NCI-H2196 (cell line): Measurements from ENCODE around the gene PPP2R3A.

Source experiments
- DNase-seq: peaks from one replicate; lab custom pipeline; 2025; ENCODE audit not compliant: unreplicated experiment; lab: John Stamatoyannopoulos, UW

PPP2R3A gene

DNA sequence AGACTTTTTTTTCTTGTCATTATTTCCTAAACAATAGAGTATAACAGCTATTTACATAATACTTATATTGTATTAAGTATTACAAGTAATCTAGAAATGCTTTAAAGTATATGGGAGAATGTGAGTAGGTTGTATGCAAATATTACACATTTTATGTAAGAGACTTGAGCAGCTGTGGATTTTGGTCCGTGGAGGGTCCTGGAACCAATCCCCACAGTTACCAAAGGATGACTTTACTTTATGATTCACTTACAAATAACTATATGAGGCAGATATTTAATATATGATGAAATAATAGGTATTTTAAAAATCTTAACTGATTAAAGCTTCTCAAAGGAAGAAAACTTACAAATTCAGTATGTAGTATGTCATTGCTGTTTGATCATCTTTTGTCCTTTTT is 56.3 kb downstream of the PPP2R3A start:
- DNase-seq, result no peak

DNA sequence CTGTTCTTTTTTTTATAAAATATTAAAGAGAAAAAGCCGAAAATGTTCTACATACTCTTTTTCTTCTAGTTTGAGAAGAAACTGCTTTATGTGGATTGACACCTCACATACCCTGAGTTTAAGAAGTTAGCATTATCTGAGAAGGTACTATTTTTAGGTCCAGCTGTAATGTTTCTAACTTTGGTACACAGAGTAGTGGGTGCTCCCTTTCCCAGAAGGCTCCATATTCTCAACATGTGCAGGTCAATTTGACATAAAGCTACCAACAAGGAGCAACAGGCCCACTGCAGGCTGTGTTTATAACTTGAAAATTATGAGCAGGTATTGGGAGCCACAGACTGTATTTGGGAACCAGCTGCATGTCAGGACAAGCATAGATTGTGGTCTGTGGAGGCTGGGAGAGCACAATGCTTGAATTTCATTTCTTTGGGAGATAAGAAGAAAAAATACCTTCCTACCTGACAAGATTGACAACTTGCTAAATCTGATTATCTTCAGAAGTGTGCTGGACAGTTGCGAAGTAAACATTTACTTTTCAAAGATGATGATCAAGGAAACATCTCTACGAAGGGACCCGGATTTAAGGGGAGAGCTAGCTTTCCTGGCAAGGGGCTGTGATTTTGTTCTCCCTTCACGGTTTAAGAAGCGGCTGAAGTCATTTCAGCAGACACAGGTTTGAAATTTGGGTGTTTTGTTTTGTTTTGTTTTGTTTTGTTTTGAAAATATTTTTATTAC is 57.2 kb downstream of the PPP2R3A start:
- DNase-seq, result no peak

DNA sequence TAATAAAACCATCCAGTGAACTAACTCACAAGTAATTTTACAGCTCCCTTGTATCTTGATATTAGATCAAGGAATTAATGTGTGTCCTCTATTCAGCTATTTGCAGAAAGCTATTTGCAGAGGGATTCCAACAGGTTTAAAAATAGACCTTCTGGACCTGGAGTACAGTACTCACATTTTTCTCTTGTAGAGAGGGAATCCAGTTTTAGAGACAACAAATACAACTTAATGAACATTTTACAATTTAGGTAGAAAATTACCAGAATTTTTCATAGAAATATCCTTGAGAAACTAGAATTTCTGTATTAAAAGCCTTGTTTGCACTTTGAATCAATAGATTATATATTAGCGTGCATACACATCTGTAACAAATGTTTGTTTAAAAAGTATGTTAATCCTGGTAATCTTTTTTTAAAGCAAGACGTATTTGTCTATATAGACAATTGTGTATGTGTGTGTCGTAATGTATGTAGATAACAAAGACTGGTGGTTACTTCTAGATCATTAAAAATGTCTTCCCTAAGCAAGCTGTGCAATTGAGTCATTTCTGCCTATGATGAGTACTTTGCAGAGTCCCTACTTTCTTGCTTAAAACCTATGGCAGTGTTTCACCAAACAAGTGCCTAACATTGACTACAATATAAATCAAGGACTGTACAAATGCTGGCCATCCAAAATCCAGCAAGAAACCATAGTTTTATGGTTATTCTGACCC is 57.9 kb downstream of the PPP2R3A start:
- DNase-seq, result no peak

GRCh38 chr3:136036306-136036705 is 70.8 kb downstream of the PPP2R3A start:
- no peak for DNase-seq

- no peak for DNase-seq
Measured at GRCh38 chr3:136038668-136039067, 73.1 kb downstream of the PPP2R3A start.

- DNase-seq, result peak; percentile 84
Measured at GRCh38 chr3:136042608-136043221, 77.2 kb downstream of the PPP2R3A start.

- DNase-seq, result no peak
Measured at GRCh38 chr3:136044980-136045745, 79.6 kb downstream of the PPP2R3A start.

DNA sequence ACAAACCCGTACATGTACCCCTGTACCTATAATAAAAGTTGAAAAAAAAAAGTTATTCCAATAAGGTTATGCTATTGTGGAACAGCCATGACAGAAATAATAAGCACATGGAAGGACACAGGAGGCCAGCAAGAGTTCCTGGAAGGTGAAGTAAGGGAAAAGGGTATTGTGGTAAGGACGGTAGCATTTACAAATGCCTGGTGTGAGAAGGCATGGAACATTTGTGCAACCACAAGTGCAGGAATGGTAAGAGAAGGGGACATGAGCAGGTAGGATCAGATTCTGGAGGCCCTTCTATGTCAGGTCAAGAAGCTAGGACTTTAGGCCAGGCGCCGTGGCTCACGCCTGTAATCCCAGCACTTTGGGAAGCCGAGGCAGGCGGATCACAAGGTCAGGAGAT is 82.5 kb downstream of the PPP2R3A start:
- DNase-seq, result no peak

- no peak for DNase-seq
Measured at GRCh38 chr3:136050250-136050649, 84.7 kb downstream of the PPP2R3A start.

DNA sequence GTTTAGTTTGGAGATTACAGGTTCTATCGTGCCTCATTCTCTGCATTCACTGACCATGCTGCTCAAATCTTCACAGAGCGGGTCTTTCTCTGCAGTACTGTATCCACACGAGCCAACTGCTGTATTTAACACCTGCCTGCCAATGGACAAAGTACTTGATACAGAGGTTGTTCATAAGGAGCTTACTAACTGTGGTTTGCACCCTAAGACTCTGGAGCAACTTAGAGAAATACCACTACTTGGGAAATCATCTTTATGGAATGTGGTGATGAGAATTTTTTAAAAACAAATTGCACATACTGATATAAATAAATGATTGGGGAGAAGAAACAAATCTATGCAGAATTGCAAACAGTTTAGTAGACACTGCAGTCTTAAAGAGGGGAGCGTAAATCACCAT is 90.0 kb downstream of the PPP2R3A start:
- DNase-seq, result no peak

DNA sequence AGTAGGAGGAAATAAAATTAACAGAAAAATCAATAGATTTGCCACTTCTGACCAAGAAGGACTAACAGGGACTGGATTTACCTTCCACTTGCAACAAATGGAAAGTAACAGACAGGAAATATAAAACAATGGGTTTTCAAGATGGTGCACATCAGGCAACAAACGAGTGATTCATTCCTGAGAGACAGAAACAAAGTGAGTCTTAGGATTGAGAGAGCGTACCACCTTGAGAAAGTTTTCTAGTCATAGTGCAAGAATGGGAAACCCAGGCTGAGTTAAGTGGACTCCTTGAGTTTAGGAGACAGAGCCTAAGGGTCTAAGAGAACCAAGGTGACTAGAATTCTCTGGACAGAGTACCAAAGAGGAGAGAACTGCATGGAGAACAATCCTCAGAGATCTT is 101.7 kb downstream of the PPP2R3A start:
- DNase-seq, result no peak

DNA sequence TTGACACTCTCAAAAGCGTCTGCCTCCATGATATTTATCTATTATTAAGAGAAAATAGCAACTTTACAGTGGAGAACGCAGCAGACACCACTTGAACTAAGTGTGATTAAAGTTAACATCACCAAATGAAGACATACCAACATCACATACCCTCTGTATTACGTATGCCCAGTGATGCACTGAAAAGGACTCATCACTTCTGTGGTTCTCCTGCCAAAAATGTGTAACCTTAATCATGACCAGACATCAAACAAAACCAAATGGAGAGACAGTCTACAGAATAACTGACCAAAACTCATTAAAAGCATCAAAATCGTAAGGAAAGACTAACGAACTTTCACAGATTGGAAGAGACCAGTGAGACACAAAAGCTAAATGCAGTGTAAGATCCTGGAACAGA is 103.2 kb downstream of the PPP2R3A start:
- DNase-seq, result no peak

- no peak for DNase-seq
Measured at GRCh38 chr3:136069933-136070332, 104.4 kb downstream of the PPP2R3A start.

GRCh38 chr3:136070334-136070733 is 104.8 kb downstream of the PPP2R3A start:
- DNase-seq, result no peak

- peak; percentile 46 for DNase-seq
Measured at GRCh38 chr3:136070953-136071949, 105.7 kb downstream of the PPP2R3A start.

DNA sequence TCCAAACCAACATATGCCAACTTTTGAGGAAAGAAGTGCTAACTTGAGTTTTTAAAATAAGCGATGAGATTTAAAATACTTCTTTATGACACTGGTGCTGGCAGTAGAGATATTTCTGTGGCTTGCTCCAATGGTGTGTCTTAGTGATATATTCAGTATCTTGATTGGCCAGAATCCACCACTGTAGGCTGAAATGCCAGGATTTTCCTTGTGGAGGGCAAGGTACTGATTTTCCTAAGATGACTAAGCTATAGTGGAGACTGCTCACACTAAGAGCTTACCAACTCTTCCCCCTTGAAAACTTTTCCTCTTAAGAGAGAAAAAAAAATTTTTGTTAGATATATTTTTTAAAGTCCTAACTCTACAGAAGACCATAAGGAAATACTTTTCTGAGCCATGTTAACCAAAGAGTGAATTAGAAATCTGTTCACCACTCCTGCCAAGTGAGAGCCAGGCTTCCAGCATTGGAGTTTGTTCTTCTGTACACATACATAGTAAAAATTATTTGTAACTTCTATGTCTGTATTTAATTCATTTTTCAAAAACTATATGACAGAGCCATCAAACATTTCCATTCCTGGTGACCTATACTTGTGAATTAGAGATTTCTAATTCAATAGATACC is 109.1 kb downstream of the PPP2R3A start:
- DNase-seq, result no peak

DNA sequence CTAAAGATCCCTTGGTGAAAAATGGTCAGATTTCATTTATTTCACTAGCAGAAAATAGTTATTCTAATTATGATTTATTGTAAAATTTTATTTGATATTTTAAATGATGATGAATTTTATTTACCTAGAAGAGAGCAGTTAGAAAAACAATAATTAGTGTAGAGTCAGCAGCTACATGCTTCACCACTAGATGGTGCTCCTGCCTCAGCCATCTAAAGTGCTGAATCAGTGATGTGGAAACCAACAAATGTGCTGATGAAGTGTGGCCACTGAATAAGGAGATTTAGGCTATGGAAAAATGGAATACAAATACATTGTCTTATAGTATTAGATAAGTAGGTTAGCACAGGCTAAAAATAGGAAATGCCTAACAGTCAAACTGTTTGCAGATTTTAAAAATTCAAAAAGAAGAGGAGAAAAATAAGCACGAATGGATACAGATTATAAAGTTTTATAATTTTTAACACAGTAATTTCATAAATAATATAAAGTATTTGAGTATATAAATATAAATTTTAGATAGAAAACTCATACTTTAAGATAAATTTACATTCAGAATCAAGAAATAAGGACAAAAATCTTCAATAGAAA is 109.8 kb downstream of the PPP2R3A start:
- DNase-seq, result peak; percentile 89

DNA sequence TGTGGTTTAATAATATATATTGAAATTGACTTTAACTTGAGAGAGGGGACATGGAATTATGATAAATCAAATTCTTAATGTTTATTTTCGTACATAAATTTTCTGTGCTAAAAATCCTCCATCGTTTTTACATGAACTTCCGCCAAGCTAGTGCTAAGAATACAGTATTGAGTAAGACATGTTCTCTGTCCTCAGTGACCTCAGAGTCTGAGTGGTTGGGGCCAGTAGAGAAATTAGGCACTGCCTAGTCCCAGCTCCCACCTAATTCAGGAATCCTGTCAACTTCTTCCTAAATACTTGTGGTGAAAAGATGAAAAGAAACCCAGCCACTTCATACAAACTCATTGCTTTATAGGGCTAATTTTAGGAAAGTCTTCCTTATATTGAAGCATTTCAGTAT is 110.3 kb downstream of the PPP2R3A start:
- DNase-seq, result no peak
